ENCODE results near the gene CLIP3.
"Not testable (repeated sequence)": the region's sequence is repeated elsewhere in the genome, so short reads cannot be mapped to it uniquely, and the experiment has no call there.

CLIP3 gene, protein sequence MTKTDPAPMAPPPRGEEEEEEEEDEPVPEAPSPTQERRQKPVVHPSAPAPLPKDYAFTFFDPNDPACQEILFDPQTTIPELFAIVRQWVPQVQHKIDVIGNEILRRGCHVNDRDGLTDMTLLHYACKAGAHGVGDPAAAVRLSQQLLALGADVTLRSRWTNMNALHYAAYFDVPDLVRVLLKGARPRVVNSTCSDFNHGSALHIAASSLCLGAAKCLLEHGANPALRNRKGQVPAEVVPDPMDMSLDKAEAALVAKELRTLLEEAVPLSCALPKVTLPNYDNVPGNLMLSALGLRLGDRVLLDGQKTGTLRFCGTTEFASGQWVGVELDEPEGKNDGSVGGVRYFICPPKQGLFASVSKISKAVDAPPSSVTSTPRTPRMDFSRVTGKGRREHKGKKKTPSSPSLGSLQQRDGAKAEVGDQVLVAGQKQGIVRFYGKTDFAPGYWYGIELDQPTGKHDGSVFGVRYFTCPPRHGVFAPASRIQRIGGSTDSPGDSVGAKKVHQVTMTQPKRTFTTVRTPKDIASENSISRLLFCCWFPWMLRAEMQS

DNA sequence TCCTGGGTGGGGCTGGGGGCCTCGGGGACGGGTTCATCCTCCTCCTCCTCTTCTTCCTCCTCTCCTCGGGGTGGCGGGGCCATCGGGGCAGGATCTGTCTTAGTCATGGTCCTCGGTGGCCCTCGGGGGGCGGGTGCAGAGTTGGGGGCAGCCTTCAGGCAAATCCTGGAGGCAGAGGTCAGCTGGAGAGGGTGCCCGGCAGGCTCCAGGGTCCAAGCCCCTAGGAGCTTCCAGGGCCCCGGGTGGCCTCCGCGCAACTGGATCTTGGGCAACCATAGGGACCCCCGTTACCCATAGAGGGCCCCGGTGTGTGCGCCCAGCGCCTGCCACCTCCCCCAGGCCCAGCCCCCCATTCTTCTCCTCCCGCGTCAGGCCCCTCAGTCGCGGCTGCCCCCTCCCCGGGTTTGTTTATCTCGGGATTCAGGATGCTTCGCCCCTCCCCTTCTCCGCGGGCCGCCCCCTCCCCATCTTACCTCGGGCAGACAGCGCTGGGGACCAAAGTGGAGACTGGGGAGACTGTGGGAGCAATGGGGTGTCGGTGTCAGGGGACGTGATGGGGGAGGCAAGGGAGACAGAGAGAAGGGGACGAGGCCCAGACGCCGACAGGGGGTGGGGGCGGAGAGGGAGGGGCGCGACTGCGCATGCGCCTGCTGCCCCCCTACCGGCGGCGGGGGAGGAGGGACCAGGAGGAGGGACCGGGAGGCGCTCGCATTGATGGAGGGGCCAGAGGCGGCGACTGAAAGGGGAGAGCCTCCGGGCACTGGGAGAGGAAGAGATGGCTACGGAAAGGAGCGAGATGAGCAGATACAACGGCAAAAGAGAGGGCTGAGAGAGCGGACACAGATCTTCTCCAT, at the start of gene CLIP3:
CLIP3 (minus strand) TSS at position 623 of the 854 bp plus-strand sequence; CDS start at position 107, 516 bp downstream.
- DNase-seq = peak; percentile 10

DNA sequence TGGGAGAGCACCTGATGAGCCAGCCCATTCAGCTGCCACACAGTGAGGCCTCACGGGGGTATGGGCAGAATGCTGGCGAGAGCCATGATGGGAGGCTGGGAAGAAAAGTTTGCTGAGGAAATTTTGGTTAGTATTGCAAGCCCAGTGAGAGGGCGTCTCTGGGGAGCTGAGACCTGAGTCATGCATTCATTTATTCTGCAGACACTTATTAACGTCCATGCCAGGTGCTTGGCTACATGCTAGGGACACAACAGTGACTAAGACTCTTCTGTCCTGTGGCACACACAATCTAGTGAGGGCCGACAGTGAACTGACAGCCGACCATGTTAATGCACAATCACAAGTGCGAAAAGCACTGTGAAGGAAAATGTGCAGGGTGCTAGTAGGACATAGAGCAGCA, 49.2 kb upstream of the CLIP3 start:
- DNase-seq = no peak

DNA sequence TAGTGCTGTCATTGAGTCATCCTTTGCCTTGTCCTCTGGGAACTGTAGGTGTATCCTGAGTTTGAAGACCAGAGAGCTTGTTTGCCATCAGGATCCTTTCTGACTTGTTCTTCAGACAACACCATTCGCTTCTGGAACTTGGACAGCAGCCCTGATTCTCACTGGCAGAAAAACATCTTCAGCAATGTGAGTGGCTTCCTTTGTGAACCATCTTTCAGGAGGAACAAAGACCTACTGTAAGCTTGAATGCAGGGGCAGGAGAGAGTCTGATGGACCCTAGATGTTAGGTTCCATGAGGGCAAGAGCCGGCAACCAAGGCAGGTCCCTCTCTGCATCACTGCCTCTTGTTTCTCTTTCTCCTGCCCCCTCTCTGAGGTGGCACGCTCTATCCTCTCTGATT, 48.7 kb upstream of the CLIP3 start:
- DNase-seq = no peak

DNA sequence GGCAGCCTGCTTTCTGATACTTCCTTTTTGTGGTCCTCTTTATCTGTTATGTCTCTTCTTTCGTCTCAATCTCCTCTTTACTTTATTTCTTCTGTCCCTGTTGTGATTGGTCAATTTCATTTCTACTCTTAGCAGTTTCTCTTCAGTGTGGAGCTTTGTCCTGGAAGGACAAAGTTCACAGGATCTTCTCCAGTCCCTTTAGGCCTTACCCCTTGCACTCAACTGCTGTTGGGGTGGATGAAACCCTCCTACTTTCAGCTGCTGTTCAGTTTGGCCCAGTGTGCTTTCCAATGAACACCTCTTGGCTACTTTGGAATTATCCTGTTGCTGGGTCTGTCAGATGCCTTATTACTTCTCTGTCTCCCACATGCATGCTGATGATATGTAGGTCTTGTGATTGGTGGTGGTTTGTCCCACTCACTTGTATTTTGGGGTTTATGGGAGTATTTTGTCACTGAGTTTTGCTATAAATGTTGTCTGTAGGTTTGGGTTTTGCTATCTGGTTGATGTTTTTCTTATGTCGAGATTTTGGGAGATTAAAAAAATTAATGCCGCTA, 46.8 kb upstream of the CLIP3 start:
- no peak for DNase-seq

DNA sequence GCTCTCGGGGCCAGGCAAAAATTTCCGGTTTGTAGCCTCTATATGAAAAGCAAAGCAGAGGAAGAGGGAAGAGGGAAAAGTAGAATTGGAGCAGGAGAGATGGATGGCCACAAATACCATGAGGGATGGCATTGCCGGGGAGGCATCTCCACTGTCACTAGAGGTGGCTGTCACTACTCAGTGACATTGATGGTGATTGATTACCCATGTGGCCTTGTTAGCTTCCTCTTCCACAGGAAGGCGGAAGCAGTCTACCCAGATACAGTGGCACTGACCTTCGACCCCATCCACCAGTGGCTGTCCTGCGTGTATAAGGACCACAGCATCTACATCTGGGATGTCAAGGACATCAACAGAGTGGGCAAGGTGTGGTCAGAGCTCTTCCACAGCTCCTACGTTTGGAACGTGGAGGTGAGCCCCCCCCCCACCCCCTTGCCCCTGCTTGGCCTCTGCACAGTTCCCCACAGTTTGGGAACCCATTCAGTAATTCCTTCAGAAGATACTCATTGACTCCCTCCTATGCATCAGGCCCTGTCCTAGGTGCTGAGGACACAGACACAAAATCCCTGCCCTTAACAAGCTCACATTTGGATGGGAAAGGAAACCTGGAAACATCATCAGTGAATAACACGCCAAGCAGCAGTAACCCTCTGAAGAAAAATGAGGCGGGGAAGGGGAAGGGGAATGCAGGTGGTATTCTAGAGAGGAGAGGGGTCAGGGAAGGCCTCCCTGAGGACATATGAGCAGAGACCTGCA, 40.6 kb upstream of the CLIP3 start:
- no peak for DNase-seq

DNA sequence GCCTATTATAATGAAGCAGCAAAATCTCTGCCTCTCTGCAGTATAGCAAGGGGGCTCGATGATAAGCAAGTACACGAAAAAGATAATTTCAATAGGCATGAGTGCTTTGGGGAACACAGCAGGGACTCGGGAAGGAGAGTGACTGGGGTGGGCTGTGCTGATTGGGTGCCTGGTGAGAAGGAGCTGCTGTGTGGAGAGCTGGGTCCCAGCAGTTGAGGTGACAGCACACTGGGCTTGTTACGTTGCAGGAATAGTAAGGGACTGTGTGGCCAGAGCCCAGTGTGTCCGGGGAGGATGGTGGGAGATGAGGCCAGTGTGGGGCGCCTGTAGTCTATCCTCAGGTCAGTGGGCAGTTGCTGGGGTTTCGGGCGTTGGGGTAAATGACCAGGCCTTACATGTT, 39.4 kb upstream of the CLIP3 start:
- no peak for DNase-seq

DNA sequence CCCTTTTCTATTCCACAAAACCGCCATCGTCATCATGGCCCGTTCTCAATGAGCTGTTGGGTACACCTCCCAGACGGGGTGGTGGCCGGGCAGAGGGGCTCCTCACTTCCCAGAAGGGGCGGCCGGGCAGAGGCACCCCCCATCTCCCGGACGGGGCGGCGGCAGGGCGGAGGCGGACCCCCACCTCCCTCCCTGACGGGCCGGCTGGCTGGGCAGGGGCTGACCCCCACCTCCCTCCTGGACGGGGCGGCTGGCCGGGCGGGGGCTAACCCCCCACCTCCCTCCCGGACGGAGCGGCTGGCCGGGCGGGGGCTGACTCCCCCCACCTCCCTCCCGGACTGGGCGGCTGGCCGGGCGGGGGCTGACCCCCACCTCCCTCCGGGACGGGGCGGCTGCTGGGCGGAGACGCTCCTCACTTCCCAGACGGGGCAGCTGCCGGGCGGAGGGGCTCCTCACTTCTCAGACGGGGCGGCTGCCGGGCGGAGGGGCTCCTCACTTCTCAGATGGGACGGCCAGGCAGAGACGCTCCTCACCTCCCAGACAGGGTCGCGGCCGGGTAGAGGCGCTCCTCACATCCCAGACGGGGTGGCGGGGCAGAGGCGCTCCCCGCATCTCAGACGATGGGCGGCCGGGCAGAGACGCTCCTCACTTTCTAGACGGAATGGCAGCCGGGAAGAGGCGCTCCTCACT, 36.3 kb upstream of the CLIP3 start:
- not testable (repeated sequence) for DNase-seq

DNA sequence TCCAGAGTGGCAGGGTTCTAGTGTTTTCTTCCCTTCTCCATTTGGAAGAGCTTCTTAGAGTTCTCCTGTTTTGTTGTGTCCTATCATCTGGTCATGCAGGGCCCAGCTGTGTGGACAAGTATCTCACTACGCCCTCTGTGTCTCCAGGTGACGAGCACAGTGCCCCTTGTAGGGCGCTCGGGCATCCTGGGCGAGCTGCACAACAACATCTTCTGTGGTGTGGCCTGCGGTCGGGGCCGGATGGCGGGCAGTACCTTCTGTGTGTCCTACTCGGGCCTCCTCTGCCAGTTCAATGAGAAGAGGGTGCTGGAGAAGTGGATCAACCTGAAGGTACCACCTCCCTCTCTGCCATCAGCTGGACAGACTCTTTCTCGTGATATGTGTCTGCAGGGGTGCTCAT, 35.0 kb upstream of the CLIP3 start:
- DNase-seq = no peak

DNA sequence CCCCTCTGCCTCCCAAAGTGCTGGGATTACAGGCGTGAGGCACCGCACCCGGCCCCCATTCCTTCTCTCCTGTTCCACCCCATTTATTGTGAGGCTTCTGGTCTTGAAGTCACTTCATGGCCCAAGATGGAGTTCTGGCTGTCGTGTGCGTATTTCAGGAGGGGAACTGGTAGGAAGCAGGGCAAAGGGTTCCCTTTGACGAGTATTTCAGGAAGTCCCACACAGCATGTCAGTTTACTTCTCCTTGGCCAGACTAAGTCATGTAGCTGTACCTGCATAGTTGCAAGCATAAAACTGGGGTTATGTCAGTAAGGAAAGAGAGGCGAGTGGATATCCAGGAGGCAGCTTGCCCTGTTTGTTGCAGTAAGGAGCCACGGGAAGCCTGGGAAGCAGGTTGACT, 32.2 kb upstream of the CLIP3 start:
- DNase-seq = no peak

DNA sequence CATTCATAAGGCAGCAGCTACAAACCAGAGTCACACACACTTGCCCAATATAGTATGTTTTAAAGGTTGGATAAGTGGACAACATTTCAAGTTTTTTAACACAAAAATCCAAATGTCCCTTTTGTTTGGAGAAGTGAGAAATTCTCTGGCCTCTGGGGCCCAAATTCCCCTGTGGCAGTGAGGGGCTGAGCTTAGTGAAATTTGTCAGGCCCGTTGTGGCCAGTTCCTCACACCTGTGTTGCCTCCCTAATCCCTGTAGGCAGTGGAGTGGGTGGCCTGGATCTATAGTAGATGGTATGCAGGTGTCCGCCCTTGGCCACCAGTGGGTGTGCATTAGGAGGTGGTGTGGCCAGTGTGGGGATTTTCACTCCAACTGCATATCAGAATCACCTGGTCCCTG, 28.7 kb upstream of the CLIP3 start:
- no peak for DNase-seq

DNA sequence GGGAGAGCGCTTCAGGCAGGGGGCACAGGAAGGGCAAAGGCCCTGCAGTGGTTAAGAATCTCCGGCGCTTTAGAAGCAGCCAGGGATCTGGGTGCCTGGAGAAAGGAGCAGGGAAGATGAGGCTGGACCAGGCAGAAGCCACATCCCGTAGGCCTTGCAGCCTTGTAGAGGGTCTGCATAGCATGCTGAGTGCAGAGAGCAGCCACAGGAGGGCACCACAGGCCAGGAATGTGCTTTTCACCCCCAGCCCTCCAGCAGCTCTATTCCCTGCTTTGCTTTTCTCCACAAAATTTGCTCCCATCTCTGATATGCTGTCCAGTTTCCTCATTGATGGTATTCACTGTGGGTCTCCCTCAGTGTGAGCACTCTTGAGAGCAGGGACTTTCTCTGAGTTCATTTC, 27.8 kb upstream of the CLIP3 start:
- no peak for DNase-seq

DNA sequence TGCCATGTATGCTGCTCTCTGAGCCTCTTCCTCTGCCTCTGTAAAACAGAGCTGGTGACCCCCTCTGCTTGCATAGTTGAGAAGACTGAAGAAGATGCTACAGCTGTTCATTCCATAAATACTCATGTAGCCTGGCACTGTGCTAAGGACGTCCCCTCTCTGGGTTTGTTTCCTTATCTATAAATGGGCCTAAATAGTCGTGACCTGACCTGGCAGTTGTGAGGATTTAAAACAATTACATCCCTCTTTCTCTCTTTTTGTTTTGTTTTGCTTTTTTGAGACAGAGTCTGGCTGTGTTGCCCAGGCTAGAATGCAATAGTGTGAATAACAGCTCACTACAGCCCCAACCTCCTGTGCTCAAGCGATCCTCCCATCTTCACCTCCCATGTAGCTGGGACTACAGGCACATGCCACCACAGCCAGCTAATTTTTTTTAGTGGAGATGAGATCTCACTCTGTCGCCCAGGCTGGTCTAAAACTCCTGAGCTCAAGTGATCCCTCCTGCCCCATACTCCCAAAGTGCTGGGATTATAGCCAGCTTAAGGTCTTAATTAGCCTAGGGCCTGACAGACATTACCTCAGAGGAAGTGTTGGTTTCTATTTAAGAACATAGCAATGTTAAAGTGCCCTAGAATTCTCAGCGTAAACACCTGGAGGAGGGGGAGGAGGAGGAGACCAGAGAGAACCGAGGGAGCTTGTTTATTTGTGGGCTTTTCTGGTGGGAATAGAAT, 26.7 kb upstream of the CLIP3 start:
- DNase-seq = no peak

DNA sequence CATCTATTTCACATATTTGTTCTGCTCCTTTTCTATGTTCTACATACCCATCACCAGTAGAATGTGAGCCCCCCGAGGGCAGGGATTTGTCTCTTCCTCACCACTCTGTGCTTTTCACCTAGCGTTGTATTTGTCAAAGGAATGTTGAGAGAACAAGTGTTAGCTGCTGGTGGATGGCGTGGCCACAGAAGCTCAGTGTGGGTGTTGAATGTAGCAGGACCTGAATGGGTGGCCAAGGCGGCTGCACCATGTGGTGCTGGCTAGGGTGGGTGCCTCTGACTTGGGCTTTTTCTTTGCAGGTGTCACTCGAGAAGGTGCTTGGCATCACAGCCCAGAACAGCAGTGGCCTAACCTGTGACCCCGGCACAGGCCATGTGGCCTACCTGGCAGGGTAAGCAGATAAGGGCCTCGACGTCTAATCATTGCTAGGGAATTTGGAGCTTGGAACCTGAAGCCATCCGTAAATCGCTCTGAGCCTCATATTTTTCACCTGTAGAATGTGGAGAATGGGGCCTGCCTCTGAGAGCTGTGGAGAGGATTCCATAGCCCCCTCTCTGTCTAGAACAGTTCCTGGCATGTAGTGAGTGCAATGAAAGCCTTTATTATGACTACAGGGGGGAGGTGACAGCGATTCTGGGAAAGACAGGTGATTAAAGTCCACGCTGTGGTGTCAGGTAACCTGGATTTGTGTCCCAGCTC, 26.0 kb upstream of the CLIP3 start:
- DNase-seq = no peak

DNA sequence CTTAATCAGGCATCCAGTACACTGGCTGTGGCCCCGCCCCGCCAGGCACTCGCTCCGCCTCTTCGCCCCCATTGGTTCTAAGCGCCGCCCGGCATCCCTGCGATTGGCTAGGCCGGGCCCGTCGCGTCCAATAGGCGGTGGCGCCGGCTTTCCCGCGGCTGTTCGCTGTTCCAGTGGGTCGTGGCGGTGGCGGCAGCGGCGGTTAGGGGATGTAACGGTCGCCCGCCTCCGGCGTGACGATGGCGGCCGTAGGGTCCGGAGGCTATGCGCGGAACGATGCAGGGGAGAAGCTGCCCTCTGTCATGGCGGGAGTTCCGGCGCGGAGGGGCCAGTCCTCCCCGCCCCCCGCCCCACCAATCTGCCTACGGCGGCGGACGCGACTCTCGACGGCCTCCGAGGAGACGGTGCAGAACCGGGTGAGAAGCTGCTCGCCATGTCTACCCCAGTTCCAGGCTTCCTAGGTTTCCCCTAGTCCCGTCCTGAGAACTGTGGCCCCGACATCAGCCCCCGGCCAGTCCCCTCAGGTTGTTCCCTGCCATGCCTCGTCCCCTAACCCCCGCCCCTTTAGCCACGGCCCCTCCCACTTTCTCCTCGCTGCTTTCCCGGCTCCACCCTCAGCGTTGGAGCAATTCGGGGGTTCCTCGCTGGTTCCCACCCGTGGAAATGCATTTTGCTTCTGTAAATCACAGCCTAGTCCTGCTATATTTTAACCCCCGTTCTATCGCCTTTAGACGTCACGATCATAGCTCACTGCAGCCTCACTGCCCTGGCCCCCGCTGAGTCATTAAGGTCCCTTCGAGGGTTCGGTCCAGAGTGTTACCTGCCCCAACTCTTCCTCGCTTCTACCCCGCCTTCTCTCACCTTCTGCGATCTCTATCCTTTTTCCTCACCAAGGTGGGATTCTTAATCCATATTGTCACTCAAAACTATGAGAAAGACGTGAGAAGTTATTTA, 22.3 kb upstream of the CLIP3 start, which contains the start of gene WDR62:
WDR62 (plus strand) TSS at position 165 of the 954 bp plus-strand sequence; CDS start at position 240, 75 bp downstream.
- DNase-seq = peak; percentile 95

DNA sequence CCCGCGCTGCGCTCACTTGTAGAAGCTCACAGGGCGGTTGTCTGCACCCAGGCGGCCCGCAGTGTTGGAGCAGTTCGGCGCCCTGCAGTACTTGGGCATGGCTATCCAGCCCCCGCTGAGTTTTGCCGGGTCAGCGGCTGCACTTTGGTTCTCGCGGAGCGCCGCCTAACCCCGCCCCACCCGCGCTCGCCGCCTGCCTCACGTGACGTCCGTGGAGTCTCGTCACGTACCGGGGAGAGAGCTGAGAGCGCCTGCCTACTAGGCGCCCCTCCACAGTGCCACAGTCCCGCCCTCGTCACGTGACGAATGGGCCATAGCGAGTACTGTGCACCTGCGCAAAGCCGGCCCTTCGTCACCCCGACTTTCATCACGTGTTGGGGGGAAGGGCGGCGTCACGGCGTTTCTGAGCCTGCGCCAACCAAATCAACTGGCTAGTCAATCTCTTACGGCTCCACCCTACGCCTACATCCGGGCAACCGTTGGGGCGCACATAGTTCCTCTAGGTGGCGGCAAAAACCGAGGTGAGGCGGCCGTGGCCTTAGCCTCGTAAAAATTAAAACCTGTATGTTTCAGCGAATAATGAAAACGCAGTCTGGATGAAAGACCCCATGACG, 21.6 kb upstream of the CLIP3 start, which contains the start of gene THAP8:
THAP8 (minus strand) TSS at position 167 of the 614 bp plus-strand sequence; CDS start at position 99, 68 bp downstream.
- DNase-seq = peak; percentile 95

DNA sequence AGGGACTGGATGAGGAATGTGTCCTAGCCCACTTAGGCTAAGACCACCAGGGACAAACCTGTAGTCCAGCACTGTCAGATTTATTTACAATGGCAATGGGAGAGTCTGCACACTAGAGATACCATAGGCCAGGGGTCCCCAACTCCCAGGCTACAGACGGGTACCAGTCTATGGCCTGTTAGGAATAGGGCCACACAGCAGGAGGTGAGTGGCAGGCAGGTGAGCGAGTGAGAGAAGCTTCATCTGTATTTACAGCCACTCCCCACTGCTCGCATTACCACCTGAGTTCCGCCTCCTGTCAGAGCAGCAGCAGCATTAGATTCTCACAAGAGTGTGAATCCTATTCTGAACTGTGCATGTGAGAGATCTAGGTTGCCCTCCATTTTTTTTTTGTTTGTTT, 19.0 kb upstream of the CLIP3 start:
- no peak for DNase-seq

DNA sequence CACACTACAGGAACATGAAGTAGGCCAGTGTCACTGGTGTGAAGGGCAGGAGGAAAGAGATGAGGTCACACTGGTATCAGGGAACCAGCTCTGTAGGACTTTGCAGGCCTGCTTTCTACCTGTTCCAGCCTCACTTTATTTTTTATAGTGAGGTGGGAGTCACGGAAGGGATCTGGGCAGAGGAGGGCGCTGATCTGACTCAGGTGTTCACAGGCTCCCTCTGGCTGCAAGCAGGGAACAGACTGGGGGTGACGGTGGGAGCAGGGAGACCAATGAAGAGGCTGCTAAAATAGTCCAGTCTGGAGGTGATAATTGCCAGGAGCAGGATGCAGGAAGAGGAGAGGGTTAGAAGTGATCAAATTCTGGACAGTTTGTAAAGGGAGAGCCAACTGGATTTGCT, 18.6 kb upstream of the CLIP3 start:
- no peak for DNase-seq

DNA sequence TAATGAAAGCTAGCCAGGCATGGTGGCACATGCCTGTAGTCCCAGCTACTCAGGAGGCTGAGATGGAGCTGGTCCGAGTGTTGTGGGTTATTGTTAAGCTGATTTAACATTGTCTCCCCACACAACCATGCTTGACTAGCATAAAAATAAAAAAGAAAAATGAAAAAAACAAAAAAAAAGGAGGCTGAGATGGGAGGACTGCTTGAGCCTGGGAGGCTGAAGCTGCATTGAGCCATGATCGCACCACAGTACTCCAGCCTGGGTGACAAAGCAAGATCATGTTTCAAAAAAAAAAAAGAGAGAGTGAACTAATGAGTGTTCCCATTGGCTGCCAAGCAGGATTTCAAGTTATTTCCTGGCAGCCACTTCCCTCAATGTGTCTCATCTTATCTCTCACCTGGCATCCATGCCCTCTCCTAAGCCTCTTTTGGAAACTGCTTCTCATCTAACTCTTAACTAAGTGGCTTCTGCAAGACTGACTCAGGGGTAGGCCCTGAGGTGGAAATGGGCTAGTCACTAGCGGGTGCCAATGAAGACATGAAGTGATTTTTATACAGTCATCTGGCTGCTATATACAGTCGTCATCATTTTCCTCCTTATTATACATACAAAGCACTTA, 16.5 kb upstream of the CLIP3 start:
- DNase-seq = no peak
